BJ (cell line): ENCODE data around the gene DNAAF1. TPM values are rescaled to one million over a fixed set of nuclear protein-coding genes. Genes with fewer than 3 reads are reported as not detected.

Experiments
- CTCF ChIA-PET: fragments of 350-600 bp; formaldehyde crosslinking; extraction: SDS; loops from one replicate; lab custom pipeline; 2021; ENCODE audit warnings: antibody characterized with exemption, inconsistent platforms; lab: Yijun Ruan, JAX
- POLR2A ChIA-PET: fragments of 300-600 bp; sonication (Branson Sonifier 250); formaldehyde crosslinking; extraction: SDS; loops from one replicate; lab custom pipeline; 2021; ENCODE audit warnings: antibody characterized with exemption; lab: Charles Lee
- DNase-seq: peaks from one replicate; pipeline ENCODE4 v3.0.0-alpha.2; 2011; ENCODE audit warnings: low read depth
- H3K27me3 ChIP-seq: 2 replicates; pipeline ENCODE4 v1.6.0; 2011; ENCODE audit warnings: low read length; ENCODE audit not compliant: control insufficient read depth, insufficient read depth
- H3K36me3 ChIP-seq: 2 replicates; pipeline ENCODE4 v1.5.1; 2011; ENCODE audit warnings: low read length; ENCODE audit not compliant: control insufficient read depth, insufficient read depth
- H3K4me3 ChIP-seq: 2 replicates; pipeline ENCODE4 v1.5.1; 2011; ENCODE audit warnings: low read depth, mild to moderate bottlenecking, control low read depth, low read length
- CTCF ChIP-seq: IDR thresholded peaks from 2 replicates; pipeline ENCODE4 v1.5.1; 2011; ENCODE audit warnings: low read depth, mild to moderate bottlenecking, control low read depth, inconsistent platforms, low read length, moderate library complexity; ENCODE audit not compliant: insufficient read depth
- polyA plus RNA-seq: library from polyadenylated mRNA; depleted of rRNA; stranded (reverse); fragments of >200 nt; gene quantifications from 2 replicates; pipeline ENCODE4 v1.2.3, GENCODE V29; 2011

DNAAF1 gene
- polyA plus RNA-seq, 1 experiment, result not detected

GRCh38 chr16:84138500-84138823, 6.6 kb upstream of the DNAAF1 start:
- DNase-seq, result no peak
- POLR2A ChIA-PET, result no interaction called here
- Histone ChIP-seq H3K4me3 (no peak overlapping the region), H3K36me3 (no peaks in the 10 kb centered on the region; the same call in 1 of the 2 replicates), H3K27me3 (no peaks in the 10 kb centered on the region)
- no peak for TF ChIP-seq CTCF
- CTCF ChIA-PET, result interaction anchor here (0.8 to 2.4 kb wide), 2 partner anchors 11 to 48 kb away, joined by 3 to 14 read pairs; partner anchors contain the start of gene TAF1C

- DNase-seq, result no peak
- Histone ChIP-seq H3K27me3 (no peaks in the 10 kb centered on the region), H3K4me3 (no peak overlapping the region), H3K36me3 (no peaks in the 10 kb centered on the region; the same call in 1 of the 2 replicates)
- ChIA-PET CTCF (interaction anchor here (0.6 to 2.4 kb wide), 4 partner anchors 11 to 47 kb away, joined by 3 to 14 read pairs (median 4); partner anchors contain the start of genes MBTPS1 and TAF1C), POLR2A (no interaction called here)
- no peak for TF ChIP-seq CTCF
These were observed 6.1 kb upstream of the DNAAF1 start for GRCh38 chr16:84138824-84139627.

GRCh38 chr16:84139628-84140258, 5.4 kb upstream of the DNAAF1 start:
- ChIA-PET POLR2A (no interaction called here), CTCF (interaction anchor here (0.6 to 2.4 kb wide), 3 partner anchors 23 to 47 kb away, joined by 3 to 14 read pairs (median 4); partner anchors contain the start of genes MBTPS1 and TAF1C)
- DNase-seq, result no peak
- no peaks in the 10 kb centered on the region; the same call in 1 of the 2 replicates for H3K36me3 ChIP-seq
- no peaks in the 10 kb centered on the region for H3K27me3 ChIP-seq
- H3K4me3 ChIP-seq, result no peak overlapping the region
- TF ChIP-seq CTCF, result no peak

GRCh38 chr16:84141143-84141670, 3.9 kb upstream of the DNAAF1 start:
- ChIA-PET CTCF (no interaction called here), POLR2A (no interaction called here)
- no peak overlapping the region for H3K4me3 ChIP-seq
- DNase-seq, result no peak
- no peaks in the 10 kb centered on the region; the same call in 1 of the 2 replicates for H3K27me3 ChIP-seq
- no peak for TF ChIP-seq CTCF
- no peaks in the 10 kb centered on the region for H3K36me3 ChIP-seq

- CTCF ChIA-PET, result interaction anchor here (0.7 kb wide), 1 partner anchor 161 kb away, joined by 3 read pairs; no protein-coding TSS in a partner anchor
- Histone ChIP-seq H3K4me3 (no peak overlapping the region), H3K27me3 (peaks cover 2% of the 10 kb centered on the region; the same call in 1 of the 2 replicates), H3K36me3 (no peaks in the 10 kb centered on the region)
- TF ChIP-seq CTCF, result no peak
- POLR2A ChIA-PET, result no interaction called here
- no peak for DNase-seq
These were observed 2.0 kb upstream of the DNAAF1 start for GRCh38 chr16:84143081-84143480.
